SW480 (cell line): ENCODE measurements around the gene TOM1L2.

ENCODE experiments used
- DNase-seq: peaks from one replicate; pipeline ENCODE4 v3.0.0-alpha.2; 2016; ENCODE audit warnings: low spot score

The TOM1L2 gene

DNA sequence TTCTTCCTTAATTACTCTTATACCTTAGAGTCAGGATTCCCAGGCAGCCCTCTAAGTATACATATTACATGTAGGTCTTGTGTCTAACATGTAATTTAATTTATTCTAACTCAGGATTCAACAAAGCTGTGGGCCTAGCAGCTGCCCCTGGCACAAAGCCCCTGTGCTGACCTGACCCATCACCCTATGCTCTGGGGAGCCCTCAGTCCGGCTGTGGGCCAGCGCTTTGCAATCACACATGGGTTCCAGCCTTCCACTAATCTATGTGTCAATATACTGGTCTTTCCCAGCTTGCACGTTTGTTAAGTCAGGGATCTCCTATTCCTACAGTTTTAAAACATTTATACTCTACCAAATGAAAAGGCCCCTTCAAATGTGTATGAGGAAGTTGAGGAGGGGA, 72.7 kb downstream of the TOM1L2 start:
- DNase-seq = no peak

GRCh38 chr17:17898673-17899072, 73.5 kb downstream of the TOM1L2 start:
- no peak for DNase-seq

GRCh38 chr17:17897442-17897841, 74.8 kb downstream of the TOM1L2 start:
- no peak for DNase-seq

- DNase-seq = no peak
These were observed 75.5 kb downstream of the TOM1L2 start for GRCh38 chr17:17896746-17897145.

GRCh38 chr17:17893801-17894644, 78.2 kb downstream of the TOM1L2 start:
- DNase-seq = no peak

- DNase-seq = no peak
These were observed 79.5 kb downstream of the TOM1L2 start for GRCh38 chr17:17892731-17893130.

DNA sequence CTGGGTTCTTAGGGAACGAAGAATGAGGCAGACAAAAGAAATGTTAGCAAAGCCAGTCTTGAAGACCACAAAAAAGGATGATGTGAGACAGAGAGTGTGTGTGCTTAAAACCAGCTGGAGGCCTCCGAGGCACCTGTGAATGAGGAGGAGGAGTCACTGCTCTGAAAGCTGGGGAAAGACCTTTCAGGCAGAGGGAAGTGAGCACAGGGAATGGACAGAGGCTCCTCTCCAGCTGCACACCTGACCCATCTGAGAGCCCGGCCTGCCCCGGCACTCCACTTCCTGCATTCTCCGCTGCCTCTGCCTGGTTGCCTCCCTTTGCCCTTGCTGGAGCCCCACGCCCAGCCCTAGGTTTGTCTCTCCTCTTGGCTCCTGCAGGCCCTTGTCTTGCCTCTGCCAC, 80.2 kb downstream of the TOM1L2 start:
- DNase-seq = peak; percentile 3

- peak; percentile 68 for DNase-seq
These were observed 81.1 kb downstream of the TOM1L2 start for GRCh38 chr17:17890773-17891759.

- DNase-seq = no peak
These were observed 82.3 kb downstream of the TOM1L2 start for GRCh38 chr17:17889922-17890321.

DNA sequence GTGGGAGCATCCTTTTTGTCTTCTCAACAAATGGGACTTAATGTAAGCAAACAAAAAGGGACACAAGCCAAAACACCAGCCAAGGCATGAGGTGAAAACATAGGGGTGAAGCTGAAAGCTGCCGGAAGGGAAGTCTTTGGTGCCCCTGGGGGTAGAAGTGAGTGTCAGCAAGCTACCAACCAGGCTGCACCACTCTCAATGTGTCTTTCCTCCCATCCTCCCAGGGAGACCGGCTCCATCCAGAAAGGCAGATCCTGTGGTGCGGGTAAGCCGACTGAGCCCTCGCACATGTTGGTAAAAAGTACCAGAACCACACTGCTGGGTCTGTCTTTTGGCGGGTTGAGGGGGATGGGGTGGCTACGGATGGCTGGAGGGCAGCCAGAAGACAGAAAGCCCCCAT, 83.4 kb downstream of the TOM1L2 start:
- DNase-seq = no peak

DNA sequence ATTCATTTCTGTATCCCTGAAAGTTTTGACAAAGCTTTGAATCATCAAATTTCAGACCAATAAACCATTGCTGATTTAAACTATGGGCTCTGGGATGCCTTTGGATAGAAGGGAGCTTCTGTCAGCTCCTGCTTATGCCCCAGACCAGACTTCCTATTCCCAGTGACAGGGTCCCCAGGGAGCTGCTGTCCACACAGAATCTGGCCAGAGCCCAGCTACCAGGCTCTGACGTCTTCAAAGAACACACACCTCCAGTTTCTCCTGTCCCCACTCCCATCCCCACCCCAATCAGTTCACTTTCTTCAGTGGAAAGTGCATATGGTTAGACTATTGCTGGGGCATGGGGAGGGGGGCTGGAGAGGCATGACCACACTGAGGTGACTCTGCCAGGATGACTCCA, 83.8 kb downstream of the TOM1L2 start:
- no peak for DNase-seq

- no peak for DNase-seq
These were observed 84.4 kb downstream of the TOM1L2 start for GRCh38 chr17:17887752-17888304.

DNA sequence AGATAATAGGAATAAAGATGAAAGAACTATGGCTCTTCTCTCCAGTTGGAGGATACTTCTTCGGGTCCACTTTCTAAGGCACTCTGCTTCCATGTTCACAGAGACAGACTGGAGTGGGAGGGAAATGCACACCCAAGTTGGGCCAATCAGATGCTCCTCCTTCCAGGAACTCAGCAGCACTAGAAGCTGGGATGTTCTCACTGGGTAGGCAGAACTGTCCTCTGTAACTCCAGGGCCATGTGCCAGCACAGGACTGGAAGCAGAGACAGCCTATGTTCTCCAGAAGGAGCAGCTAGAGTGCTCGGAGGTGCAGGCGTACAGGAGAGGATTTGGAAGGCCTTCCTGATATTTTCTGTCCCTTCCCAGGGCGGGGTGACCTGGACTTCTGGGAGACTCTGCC, 85.5 kb downstream of the TOM1L2 start:
- DNase-seq = no peak

- DNase-seq = no peak
These were observed 86.0 kb downstream of the TOM1L2 start for GRCh38 chr17:17886226-17886625.

DNA sequence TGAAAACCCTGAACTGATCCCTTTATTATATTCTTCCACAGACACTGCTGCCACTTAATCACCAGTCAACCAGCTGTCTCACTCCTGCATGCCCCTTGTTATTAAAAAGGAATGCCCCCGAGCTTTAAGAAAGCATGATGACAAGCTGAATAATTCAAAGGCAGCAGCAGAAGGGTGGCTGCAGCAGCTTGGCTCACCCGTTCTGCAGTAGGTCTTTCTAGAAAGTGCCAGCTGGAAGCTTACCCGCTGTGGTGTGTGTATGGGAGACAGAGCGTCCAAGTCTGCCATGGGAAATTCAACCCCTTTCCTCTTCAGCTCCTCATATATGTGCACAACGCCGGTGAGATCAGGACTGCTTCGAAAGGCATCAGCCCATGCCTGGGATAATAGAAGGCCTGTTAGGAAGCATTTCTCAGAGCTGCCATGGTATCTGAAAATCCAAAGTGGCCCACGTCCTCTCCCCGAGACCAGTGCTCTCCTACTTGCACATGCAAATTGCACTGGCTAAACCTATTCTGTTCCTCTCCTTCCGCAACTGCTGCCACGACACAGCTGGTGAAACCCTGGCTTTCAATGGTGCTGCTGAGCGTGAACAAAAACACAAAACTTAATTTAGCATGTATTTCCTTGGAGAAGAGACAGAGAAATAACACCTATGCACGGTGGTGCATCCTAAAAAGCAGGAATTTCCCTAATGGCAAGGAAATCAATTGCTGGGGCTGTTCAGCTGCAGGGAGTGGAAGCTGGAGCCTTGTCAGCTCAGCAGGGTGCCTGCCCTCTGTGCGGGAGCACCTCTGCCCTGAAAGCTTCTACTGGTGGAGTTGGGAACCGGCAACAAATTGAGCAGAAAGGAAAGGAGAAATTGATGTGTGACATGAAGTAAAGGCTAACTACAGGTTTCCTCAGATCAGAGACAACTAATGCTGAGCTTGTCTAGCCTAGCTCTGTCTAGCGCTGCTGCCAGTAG, 87.5 kb downstream of the TOM1L2 start:
- no peak for DNase-seq

- DNase-seq = no peak
These were observed 88.4 kb downstream of the TOM1L2 start for GRCh38 chr17:17883801-17884200.

- DNase-seq = no peak
These were observed 90.1 kb downstream of the TOM1L2 start for GRCh38 chr17:17882082-17882581.

- DNase-seq = no peak
These were observed 91.5 kb downstream of the TOM1L2 start for GRCh38 chr17:17880577-17881196.

GRCh38 chr17:17877529-17878358, 94.5 kb downstream of the TOM1L2 start:
- DNase-seq = no peak
